Stimulated activated CD8-positive, alpha-beta memory T cell treated with anti-CD3 and anti-CD28 coated beads, Interleukin-7, amount 100 ng/mL, for 24 hours (primary cell): ENCODE results near the gene SERP2.

ENCODE experiments used
- DNase-seq: peaks from one replicate; pipeline ENCODE4 v3.0.0-alpha.2; 2020; ENCODE audit warnings: low read depth

The SERP2 gene

GRCh38 chr13:44412346-44412935 is 38.8 kb downstream of the SERP2 start:
- no peak for DNase-seq

DNA sequence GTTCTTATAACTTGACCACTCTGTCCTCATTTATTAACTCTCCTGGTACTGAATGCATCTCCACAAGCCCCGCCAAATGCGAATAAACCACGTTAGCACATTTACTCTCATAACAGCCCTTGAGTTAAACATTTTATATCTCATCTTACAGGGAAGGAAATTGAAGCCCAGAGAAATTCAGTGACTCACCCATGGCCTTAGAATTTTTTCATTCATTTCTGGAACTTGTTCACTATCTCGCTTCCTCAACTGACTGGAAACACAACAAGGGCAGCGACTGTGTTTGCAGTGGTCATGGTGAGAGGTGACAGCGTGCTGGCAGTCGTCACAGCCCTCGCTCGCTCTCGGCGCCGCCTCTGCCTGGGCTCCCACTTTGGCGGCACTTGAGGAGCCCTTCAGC is 39.5 kb downstream of the SERP2 start:
- DNase-seq: no peak

GRCh38 chr13:44414716-44415115 is 41.1 kb downstream of the SERP2 start:
- DNase-seq: no peak

DNA sequence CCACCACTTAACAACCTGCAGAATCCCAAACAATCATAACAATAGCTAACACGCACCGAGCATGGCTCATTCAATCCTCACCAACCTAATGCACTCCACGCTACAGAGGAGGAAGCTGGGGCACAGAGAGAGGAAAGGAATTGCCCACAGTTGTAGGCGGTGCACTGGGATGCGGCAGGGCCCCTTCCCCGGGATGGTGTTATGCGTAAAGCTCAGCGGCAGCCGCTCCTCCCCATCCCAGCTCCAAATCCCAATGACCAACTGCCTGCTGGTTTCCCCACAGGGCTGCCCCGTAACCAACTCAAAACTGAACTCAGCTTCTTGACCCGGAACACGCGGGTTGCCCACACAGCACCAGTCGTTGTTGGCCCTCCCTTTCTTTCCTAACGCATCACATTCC is 42.2 kb downstream of the SERP2 start:
- DNase-seq: no peak

DNA sequence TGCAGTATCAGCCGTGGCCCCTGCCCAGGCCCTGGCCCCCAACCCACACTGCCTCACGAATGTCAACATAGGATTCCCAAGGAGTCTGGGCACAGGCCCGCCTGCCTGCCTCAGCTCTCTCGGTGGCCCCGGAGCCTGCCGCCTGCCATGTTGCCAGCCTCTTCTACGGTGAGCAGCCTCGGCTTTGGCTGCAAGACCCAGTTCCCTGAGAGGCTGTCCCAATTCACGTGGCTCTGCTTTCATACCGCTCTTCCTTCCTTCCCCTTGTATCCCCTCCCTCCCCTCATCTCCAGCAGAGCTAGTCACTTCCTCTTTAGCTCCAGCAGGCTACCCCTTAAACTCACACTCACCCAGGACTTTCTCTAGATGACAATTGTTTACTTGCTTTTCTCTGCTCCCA is 42.7 kb downstream of the SERP2 start:
- DNase-seq: no peak

DNA sequence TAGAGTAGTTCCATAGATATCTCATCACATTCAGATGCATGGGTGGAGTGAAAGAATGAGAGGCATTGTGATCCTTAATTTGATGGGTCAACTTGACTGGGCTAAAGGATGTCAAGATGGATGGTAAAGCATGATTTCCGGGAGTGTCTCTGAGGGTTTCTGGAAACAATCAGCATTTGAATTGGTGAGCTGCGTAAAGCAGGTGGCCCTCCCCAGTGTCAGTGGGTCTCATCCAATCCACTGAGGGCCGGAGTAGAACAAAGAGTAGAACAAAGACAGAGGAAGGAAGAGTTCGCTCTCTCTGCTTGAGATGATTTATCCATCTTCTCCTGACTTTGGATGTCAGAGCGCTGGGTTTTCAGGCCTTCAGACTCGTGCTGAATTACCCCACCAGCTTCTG is 43.1 kb downstream of the SERP2 start:
- DNase-seq: no peak

DNA sequence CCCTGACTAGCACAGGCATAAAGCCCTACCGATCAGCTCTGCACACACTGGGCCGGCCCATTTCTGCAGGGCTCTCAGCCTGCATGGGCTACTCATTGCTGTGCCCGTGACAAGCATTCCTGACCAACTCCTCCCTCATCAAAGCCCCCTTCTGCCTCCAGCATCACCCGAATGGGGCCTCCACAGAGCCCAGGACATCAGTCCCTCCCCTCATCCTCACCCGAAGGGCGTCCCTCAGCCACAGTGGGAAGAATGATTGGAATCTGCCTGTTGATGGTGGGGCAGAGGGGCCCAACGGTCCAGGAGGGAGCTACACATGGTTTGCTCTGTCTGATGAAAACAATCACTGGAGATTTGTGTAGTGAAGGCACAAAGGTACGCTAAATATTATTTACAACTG is 43.8 kb downstream of the SERP2 start:
- no peak for DNase-seq

DNA sequence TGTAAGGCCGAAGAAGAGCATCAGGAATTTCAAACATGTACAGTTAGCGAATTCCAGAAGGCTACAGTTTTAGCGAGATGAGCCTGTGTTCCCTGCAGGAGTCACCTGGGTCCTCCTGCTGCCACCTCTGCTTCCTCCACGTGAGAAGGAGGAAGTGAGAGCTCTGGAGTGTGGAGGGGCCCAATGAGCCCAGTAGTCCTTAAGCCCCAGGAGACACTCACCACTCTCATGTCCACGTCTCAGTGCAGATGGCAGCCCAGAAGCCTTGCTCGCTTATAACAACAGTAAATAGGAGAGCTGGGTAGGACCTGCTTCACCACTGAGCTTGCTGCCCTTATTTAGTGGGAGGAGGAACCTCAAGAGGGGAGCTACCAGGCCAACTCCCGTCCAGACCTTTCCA is 44.3 kb downstream of the SERP2 start:
- DNase-seq: no peak

GRCh38 chr13:44420376-44421220 is 47.0 kb downstream of the SERP2 start:
- no peak for DNase-seq

DNA sequence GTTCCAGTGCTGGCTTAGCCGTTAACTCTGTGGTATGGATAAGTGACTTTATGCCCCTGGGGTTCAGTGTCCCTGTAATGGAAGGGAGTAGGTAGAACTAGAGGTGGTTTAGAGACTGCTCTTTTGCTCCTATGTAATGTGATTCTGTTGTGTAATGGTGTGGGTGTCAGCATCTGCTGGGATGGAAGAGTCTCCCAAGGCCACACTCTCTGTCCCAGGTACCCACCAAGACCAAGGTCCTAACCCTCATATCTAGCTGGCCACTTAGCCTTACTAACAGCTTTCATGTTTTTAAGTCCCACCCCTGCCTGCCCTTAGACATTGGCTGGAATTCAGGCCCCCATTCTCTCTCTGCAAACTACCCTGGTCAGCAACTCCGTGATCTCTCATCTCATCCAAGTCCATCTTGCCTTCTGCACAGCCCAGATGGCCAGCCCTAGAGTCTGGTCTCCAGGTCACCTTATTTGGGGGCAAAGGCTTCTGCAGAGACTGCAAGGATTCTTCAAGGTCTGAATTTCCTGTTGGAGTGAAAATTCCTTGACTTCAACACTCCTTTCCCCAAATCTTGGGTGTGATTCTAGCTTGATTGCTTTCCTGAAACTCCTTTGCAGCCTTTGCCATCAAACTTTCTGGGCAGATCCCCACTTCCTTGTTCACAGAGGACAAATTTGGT is 48.4 kb downstream of the SERP2 start:
- DNase-seq: no peak

DNA sequence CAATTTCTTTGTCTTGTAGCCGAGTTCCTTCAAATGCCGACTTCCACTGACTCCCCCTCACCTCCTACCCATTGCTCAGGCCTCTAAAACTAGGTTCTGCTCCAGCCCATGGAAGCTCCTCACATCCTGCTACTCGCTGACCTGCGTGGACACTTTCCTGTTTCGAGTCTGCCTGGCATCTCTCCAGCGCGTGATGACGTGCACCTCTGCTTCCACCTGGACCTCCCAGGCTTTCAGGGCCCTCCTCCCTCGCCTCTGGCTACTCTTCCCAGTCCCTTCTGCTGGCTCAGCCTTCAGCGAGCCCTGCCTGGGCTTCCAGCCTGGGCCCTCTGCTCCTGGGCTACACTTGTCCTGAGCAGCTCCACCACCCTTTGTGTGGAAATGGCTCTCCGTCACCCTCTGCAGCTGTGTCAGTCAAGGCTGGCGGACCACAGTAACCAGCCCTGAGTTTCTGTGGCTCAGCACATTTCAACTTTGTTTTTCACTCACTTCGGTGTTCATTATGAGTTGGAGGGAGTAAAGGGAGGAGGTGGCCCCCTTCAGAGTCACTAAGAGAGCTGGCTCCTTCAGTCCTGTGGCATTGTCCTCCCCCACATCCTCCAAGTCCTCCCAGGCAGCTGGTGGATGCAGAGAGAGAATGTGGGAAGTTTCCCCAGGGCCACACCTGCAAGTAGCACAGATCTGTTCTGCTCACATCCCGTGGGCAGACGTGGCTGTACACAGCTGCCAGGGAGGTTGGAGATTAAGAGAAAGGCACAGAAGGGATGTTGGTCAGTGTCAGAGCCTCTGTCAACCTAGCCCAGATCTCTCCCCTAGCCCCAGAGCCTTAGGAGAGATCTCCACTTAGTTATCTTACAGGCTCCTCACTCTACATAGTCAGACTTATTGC is 49.4 kb downstream of the SERP2 start:
- DNase-seq: no peak

DNA sequence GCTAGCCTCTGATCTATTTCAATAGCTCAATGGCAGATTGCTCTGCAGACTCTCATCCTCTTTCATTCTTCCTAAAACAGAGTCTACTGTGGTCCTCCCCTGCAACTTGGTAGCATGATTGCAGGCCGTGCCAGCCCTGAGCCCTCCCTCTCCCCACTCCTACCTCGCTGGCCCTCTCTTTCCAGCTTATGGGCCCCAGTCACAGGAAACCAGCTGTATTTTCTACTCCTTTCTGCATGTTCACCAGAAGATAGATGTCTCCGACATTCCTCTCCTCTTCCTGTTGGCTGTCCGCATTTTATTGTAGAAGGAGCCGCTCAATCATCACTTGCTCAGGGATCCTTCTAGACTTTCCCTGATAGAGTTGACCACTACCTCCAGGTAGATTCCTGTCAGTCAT is 50.2 kb downstream of the SERP2 start:
- no peak for DNase-seq

DNA sequence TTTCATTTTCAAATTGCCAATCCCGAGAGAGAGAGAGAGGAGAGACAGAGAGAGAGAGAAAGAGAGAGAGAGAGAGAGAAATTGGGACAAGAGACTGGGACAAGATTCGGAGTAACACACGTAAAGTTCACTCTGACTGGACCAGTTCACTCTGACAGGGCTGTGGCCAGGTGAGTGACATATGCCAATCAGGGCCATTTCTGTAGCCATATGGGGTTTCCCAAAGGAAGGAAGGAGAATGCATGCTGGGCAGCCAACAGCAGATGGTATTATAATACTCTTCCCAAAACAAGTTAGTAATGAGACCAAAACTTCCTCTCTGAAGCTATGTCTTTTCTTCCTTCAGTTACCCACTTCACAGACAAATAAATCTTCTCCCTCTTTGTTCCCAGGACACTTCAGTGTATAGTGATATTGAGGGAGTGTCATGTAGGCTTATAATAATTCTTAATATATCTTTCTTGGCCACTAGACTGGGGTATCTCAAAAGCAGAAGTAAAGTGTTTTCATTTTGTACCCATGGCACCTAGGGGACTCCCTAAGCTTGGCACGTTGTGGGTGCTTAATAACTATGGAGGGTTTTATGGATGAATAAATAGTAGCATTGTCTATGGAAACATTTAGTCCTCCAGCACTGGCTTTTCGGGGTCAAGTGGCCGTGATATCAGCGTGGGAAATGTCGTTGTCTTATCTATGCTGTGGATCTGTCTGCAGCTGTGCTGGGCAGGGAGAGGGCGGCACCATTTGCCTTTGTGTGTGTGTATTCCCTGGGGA is 51.6 kb downstream of the SERP2 start:
- no peak for DNase-seq

- no peak for DNase-seq
Measured at GRCh38 chr13:44425815-44426078, 52.1 kb downstream of the SERP2 start.

DNA sequence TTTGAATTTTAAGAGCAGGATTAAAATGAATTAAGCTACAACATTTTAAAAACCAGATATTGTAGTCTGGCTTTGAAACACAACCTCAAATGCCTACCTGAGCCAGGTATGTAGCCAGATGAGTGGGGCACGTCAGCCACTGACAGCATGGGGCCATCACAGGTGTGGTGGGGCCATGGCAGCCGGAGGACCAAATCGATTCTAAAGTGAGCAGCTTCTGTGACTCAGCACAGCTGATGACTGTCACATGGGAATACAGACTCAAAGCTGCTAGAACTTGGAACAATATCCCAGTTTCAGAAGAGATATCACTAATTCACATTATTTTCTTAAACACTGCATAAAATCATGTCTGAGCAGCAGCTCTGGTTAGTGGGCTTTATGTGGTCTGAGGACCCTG is 52.8 kb downstream of the SERP2 start:
- DNase-seq: no peak

DNA sequence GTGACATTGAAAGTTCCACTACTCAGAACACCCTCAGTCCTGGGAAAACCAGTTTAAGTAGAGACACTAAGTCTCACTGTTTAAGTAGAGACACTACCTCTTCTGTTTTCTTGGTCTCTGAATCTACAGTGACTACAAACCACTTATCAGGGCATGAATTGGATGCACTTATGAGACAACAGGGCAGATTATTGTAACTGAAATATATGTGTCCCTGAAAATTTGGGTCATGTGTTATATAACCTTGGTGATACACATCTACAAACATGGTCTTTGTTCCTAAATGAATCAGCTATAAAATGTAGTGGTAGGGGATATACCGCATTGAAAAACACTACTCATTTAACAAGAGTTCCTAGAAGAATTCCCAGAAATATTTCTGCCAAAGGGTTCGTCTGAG is 55.7 kb downstream of the SERP2 start:
- DNase-seq: no peak

- no peak for DNase-seq
Measured at GRCh38 chr13:44431150-44431549, 57.5 kb downstream of the SERP2 start.

DNA sequence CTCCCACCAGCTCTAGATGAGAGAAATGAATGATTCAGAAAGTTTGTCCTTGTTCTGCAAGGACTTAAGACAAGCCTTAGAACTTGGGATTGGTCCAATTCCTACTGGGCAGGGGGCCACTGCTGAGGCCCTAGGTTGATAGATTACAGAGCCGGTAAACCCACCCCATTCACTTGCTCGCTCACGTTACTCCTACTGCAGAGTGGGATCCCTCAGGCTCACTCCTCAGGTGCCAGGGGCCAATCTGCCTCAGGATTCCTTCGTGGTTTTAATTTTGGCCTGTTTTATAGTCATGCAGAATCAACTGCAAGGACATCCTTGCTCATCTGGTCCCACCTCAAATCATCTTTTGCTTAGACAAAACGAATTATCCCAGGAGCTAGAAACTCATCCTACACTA is 59.0 kb downstream of the SERP2 start:
- DNase-seq: no peak

DNA sequence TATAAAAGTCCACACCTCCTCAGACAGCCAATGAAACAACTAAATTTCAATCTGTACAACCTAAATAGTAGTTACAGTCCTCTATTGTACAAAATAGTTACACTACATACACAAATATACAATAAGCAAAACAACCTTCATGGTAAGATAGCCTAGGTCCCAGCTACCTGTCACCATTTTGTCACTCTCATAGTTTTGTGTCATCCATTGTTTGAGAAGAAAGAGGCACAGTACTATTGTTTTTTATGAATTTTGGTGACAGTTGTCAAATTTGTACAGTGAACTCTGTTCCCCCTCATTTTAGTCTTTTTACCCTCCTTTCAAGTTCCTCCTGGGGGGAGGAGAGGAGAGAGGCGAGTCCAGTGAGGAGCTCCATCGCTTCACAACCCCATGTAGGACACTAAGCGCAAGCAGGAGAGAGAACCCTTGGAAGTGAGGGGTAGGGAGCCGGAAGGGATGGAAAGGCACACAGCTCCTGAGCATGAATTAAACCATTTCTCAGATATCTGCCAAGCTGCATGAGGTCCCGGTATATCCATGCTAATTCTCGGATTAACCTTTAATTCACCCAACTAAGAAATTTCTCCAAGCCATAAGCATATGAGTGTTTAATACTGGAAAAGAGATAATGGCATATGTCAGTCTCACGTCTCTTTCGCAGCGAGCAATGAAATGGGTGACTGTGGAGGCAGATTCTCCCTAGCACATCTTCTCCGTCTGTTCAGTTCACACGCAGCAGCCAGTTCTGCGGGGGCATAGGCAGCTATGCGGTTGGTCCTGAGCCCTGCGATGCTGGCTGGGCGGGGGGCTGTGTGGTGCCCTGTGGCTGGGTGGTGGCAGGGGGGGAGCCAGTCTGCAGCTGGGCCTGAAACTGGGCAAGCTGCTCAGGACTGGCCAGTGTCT is 60.5 kb downstream of the SERP2 start:
- DNase-seq: no peak

DNA sequence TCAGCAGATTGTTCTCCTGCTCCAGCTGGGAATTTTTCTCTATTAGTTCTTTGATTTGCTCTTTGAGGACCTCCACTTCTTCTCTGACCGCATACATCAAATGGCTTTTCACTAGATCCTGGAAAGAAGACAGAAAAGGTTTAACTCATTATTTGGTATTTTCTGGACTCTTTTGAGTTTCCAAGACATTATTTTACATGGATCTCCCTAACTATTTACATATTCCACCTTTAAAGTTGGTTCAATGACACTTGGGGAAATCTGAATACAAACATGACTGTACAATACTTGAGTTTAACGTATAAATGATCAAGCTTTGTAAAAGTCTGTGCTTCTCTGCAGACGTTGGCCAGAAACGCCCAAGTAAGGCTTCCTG is 61.1 kb downstream of the SERP2 start:
- DNase-seq: no peak
